ENCODE measurements around the gene LRRC36.

- TF ChIP-seq GATA2 (IDR thresholded peaks at IDR 0.05; ENCODE audit: low read depth, low read length) (no peak), GATA3 (IDR thresholded peaks at IDR 0.05; ENCODE audit: low read depth, low read length) (no peak)
Observed at GRCh38 chr16:67423611-67424260, 97.1 kb downstream of the LRRC36 start.
